ENCODE results near the gene IMPG2. TPM values are rescaled to one million over a fixed set of nuclear protein-coding genes. Genes with fewer than 3 reads are reported as not detected.
A peak's percentile ranks its signal among the peaks of the same experiment; 100 is the strongest.

IMPG2 gene
- total RNA-seq, 2 donors from 2014 or later: 0.08 TPM; not detected in 1

DNA sequence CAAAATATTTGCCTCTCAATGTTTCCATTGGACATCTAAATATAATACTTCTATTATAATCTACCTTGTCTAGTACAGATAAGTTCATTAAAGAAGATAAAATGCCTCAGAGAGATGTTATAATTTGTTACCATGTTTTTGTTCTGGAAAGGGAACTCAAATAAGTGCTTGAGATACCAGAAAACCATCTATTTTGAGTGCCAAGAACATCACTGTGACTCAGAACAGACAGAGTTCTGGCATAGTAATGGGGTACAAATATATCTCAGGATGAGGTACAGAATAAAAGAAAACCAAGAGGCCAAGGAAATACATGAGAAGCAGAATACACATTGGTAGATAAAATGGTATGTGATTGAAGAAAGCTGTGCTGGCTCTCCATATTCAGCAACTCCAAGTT lies 58.9 kb downstream of the IMPG2 start:
- Histone ChIP-seq H3K36me3 (no peaks in the 10 kb centered on the region), H3K4me3 (no peak overlapping the region)

DNA sequence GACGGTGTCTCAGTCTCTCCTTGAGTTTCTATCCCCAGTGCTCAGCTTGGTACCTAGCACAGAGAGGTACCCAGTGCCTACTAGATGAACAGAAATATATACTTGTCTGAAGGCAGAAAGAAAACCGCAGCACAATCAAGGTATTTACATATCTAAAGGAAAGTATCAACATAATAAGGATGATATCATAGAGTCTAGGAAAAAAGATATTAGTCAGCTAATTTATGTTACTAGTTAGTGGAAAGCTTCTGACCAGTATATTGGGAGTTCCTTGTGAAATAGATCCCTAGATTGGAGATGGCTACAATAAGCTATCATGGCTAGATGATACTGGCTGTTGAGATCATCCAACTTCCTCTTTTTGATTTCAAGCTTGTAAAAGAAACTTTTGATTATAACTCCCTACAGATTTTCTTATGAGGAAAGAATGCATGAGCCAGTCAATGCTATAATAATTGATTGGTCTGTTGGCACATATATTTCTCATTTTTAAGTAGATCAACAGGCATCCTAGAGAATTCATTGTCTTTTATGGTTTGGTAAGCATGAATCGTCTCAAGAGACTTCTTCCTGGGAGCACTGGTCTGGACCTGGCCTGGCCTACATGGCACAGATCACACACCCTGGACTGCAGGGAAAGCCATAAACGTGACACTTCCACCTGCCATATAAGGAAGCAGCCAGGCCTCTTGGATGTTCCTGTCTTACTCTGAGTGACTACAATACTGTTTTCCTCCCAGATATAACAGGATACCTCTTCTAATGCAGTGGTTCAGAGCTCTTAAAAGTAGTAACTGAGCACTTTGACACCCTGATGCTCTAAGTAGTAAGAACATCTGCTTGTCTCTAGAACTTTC lies 60.7 kb downstream of the IMPG2 start:
- peak; percentile 33 for DNase-seq

More for the DNA sequence above, 58.9 kb downstream of the IMPG2 start:
- TF ChIP-seq, protein P1, sequence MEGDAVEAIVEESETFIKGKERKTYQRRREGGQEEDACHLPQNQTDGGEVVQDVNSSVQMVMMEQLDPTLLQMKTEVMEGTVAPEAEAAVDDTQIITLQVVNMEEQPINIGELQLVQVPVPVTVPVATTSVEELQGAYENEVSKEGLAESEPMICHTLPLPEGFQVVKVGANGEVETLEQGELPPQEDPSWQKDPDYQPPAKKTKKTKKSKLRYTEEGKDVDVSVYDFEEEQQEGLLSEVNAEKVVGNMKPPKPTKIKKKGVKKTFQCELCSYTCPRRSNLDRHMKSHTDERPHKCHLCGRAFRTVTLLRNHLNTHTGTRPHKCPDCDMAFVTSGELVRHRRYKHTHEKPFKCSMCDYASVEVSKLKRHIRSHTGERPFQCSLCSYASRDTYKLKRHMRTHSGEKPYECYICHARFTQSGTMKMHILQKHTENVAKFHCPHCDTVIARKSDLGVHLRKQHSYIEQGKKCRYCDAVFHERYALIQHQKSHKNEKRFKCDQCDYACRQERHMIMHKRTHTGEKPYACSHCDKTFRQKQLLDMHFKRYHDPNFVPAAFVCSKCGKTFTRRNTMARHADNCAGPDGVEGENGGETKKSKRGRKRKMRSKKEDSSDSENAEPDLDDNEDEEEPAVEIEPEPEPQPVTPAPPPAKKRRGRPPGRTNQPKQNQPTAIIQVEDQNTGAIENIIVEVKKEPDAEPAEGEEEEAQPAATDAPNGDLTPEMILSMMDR (IDR thresholded peaks at IDR 0.05): no peak
- intact Hi-C loops (cut with DNase I): no loop called here
- Histone ChIP-seq H3K27ac (no peak overlapping the region), H3K27me3 (no peaks in the 10 kb centered on the region), H3K9me3 (no peaks in the 10 kb centered on the region), H3K9ac (ENCODE audit: low read depth in 2 of 2, low read length in 2 of 2) (no peak overlapping the region), H3K4me1 (no peaks in the 10 kb centered on the region)
- no peak for DNase-seq

DNA sequence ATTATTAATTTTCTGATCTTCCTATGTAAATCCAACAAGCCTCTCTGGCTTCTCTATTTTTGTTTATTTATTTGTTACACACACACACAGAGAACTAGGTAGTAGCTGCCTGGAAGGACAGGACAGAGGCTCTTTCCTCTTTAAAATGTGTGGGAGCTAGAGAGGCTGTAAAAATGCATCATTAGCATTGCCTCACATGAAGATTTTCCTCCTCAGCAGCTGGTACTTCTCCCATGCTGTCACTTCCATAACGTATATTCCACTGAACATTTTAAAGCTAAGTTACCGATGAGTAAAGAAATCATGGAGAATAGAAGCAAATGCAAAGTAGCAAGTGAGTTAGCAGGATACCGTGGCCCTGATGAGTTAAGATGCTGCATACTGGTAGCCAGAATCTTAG lies 63.9 kb downstream of the IMPG2 start:
- Histone ChIP-seq H3K27me3 (no peaks in the 10 kb centered on the region), H3K4me3 (no peak overlapping the region), H3K9me3 (no peaks in the 10 kb centered on the region), H3K27ac (no peak overlapping the region), H3K36me3 (no peaks in the 10 kb centered on the region), H3K4me1 (no peaks in the 10 kb centered on the region), H3K9ac (ENCODE audit: low read depth in 2 of 2, low read length in 2 of 2) (no peak overlapping the region)
- TF ChIP-seq, protein P1 (IDR thresholded peaks at IDR 0.05): no peak
- intact Hi-C loops (cut with DNase I): no loop called here
- no peak for DNase-seq

More for the DNA sequence above, 60.7 kb downstream of the IMPG2 start:
- Histone ChIP-seq H3K4me1 (no peaks in the 10 kb centered on the region), H3K27ac (no peak overlapping the region), H3K4me3 (no peak overlapping the region), H3K27me3 (no peaks in the 10 kb centered on the region), H3K9me3 (no peaks in the 10 kb centered on the region), H3K36me3 (no peaks in the 10 kb centered on the region), H3K9ac (ENCODE audit: low read depth in 2 of 2, low read length in 2 of 2) (no peak overlapping the region)
- TF ChIP-seq, protein P1 (IDR thresholded peaks at IDR 0.05): no peak
- intact Hi-C loops (cut with DNase I): no loop called here

DNA sequence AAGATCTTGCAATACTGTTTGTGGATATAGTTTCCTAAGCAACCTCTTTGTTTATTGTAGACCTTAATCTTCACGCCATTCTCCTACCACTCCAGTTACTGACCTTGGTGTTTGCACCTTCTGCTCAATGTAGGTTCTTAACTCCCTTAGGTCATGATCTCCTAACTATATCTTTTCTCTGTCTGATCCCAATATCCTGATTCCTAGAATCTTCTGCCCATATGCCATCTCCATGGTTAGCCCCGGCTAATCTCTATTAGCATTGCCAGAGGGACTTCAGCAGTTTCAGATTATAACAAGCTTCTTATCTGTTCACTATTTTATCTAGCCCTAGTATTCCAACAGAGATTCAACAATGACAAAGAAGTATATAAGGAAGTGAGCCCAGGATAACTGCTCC lies 64.9 kb downstream of the IMPG2 start:
- H3K27ac ChIP-seq: no peak overlapping the region
- H3K27me3 ChIP-seq: no peaks in the 10 kb centered on the region
- intact Hi-C loops (cut with DNase I): no loop called here
- no peak for DNase-seq
- H3K9me3 ChIP-seq: no peaks in the 10 kb centered on the region
- no peaks in the 10 kb centered on the region for H3K36me3 ChIP-seq
- no peak overlapping the region for H3K4me3 ChIP-seq
- H3K9ac ChIP-seq (ENCODE audit: low read depth in 2 of 2, low read length in 2 of 2): no peak overlapping the region
- TF ChIP-seq, protein P1 (IDR thresholded peaks at IDR 0.05): no peak
- H3K4me1 ChIP-seq: no peaks in the 10 kb centered on the region

DNA sequence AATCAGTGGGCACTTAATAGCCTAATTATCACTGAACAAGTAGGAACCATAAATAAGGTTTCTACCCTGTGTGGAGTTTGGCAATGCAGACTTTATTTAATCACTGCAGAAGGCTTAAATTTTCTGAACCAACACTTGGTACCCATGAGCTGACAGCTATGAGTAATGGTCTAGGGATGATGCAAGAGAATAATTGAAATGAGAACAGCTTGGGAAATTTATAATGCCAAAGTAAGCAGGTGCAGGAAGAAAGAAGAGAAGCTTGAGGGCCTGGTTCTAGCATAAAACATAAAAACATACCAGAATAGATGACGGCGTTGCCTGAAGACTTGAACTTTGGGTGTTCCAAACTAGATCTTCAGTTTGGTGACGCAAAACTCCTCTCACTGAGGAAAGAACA lies 67.0 kb downstream of the IMPG2 start:
- no peaks in the 10 kb centered on the region for H3K4me1 ChIP-seq
- no peak for DNase-seq
- intact Hi-C loops (cut with DNase I): no loop called here
- no peaks in the 10 kb centered on the region for H3K27me3 ChIP-seq
- no peak overlapping the region for H3K27ac ChIP-seq
- no peaks in the 10 kb centered on the region for H3K36me3 ChIP-seq
- H3K9me3 ChIP-seq: no peaks in the 10 kb centered on the region
- TF ChIP-seq, protein P1 (IDR thresholded peaks at IDR 0.05): no peak
- no peak overlapping the region for H3K4me3 ChIP-seq
- H3K9ac ChIP-seq (ENCODE audit: low read depth in 2 of 2, low read length in 2 of 2): no peak overlapping the region

Measured in colonic mucosa (tissue), 4 donors.